Measurements from ENCODE around the gene SLC35C1. TPM values are rescaled to one million over a fixed set of nuclear protein-coding genes. Genes with fewer than 3 reads are reported as not detected.

The SLC35C1 gene
- total and polyA plus RNA-seq, 2 of the 13 experiments (the other 11 are each of a cell fraction or from before 2014, with no cell fraction given): 2.9 to 7.0 TPM

- TF ChIP-seq SMC3 (IDR thresholded peaks at IDR 0.05; ENCODE audit: low read length) (peak; percentile 45), YY1 (IDR thresholded peaks at IDR 0.05; ENCODE audit: insufficient read depth, insufficient replicate concordance, low read depth, low read length) (peak; percentile 31), KMT2B (CRISPR knock-in tag; IDR thresholded peaks at IDR 0.05) (peak; percentile 60; the same call in 1 of the 2 replicates), RAD21 (CRISPR knock-in tag; IDR thresholded peaks at IDR 0.05) (peak; percentile 68; the same call in 1 of the 2 replicates), ZNF552 (CRISPR knock-in tag; IDR thresholded peaks at IDR 0.05; ENCODE audit: borderline replicate concordance) (no peak), NONO (IDR thresholded peaks at IDR 0.05) (no peak), NONO (CRISPR knock-in tag; conservative IDR thresholded peaks at IDR 0.05) (peak; percentile 54; the same call in 1 of the 2 replicates), ARID3A (IDR thresholded peaks at IDR 0.05; ENCODE audit: low read depth, low read length) (peak; percentile 24; the same call in 1 of the 2 replicates), ATF1 (CRISPR knock-in tag; IDR thresholded peaks at IDR 0.05) (no peak), MTF1 (CRISPR knock-in tag; IDR thresholded peaks at IDR 0.05) (no peak), NFKBIZ (CRISPR knock-in tag; IDR thresholded peaks at IDR 0.05) (no peak), EZH2 (conservative IDR thresholded peaks at IDR 0.05; ENCODE audit: low read depth, low read length) (no peak), HOXA3 (CRISPR knock-in tag; IDR thresholded peaks at IDR 0.05) (peak; percentile 36; the same call in 1 of the 2 replicates), ZEB1 (IDR thresholded peaks at IDR 0.05; ENCODE audit: insufficient replicate concordance, low read depth) (no peak), GATA4 (IDR thresholded peaks at IDR 0.05; ENCODE audit: borderline replicate concordance, low read depth) (no peak), FOSL2 (CRISPR knock-in tag; IDR thresholded peaks at IDR 0.05) (peak; percentile 24; the same call in 1 of the 2 replicates), HOMEZ (CRISPR knock-in tag; IDR thresholded peaks at IDR 0.05; ENCODE audit: low read depth) (0 out of 2 replicates have a peak, but pooled peaks have one; percentile 60), CSRNP2 (CRISPR knock-in tag; conservative IDR thresholded peaks at IDR 0.05; ENCODE audit: low read depth) (no peak), KLF16 (CRISPR knock-in tag; IDR thresholded peaks at IDR 0.05) (peak in 1 of 2 experiments; percentile 63; a peak in 2 of 4 replicates), HBP1 (CRISPR knock-in tag; IDR thresholded peaks at IDR 0.05; ENCODE audit: low read depth) (no peak), ZFYVE20 (CRISPR knock-in tag; IDR thresholded peaks at IDR 0.05; ENCODE audit: borderline replicate concordance, low read depth) (no peak), SP4 (CRISPR knock-in tag; IDR thresholded peaks at IDR 0.05) (0 out of 2 replicates have a peak, but pooled peaks have one; percentile 28), MXI1 (IDR thresholded peaks at IDR 0.05; ENCODE audit: borderline replicate concordance, low read depth, low read length) (peak; percentile 43; the same call in 1 of the 3 replicates)
Observed at GRCh38 chr11:45843158-45843924, 38.4 kb downstream of the SLC35C1 start (continued).

All from HepG2 (cell line).